Stomach smooth muscle (tissue), 2 donors: ENCODE measurements around the gene FMNL1.
A peak's percentile ranks its signal among the peaks of the same experiment; 100 is the strongest.
"Not testable (repeated sequence)": the region's sequence is repeated elsewhere in the genome, so short reads cannot be mapped to it uniquely, and the experiment has no call there.

Experiments used
- H3K27ac ChIP-seq: one replicate; pipeline ENCODE4 v1.7.0; 2013; ENCODE audit warnings: mild to moderate bottlenecking, low read length, inconsistent platforms
- H3K27me3 ChIP-seq, 2 donors: one replicate each; pipeline ENCODE4 v1.7.0; 2013; ENCODE audit warnings: low read length in 2 of 2; ENCODE audit not compliant: insufficient read depth in 2 of 2, control insufficient read depth in 1 of 2
- H3K36me3 ChIP-seq, 2 donors: one replicate each; pipeline ENCODE4 v1.7.0; 2013; ENCODE audit warnings: low read length in 2 of 2; ENCODE audit not compliant: control insufficient read depth in 2 of 2, insufficient read depth in 2 of 2
- H3K4me1 ChIP-seq: one replicate; pipeline ENCODE4 v1.7.0; 2013; ENCODE audit warnings: low read length; ENCODE audit not compliant: control insufficient read depth, insufficient read depth
- H3K4me3 ChIP-seq, 2 donors: one replicate each; pipeline ENCODE4 v1.7.0; 2013; ENCODE audit warnings: low read length in 2 of 2
- H3K9ac ChIP-seq, 2 donors: one replicate each; pipeline ENCODE4 v1.7.0; 2013; ENCODE audit warnings: low read length in 2 of 2, mild to moderate bottlenecking in 1 of 2
- H3K9me3 ChIP-seq, 2 donors: one replicate each; pipeline ENCODE4 v1.7.0; 2013; ENCODE audit warnings: low read length in 2 of 2; ENCODE audit not compliant: control insufficient read depth in 2 of 2
- donor health status: healthy.
- donor health status: Pancreatic carcinoma.

The FMNL1 gene

DNA sequence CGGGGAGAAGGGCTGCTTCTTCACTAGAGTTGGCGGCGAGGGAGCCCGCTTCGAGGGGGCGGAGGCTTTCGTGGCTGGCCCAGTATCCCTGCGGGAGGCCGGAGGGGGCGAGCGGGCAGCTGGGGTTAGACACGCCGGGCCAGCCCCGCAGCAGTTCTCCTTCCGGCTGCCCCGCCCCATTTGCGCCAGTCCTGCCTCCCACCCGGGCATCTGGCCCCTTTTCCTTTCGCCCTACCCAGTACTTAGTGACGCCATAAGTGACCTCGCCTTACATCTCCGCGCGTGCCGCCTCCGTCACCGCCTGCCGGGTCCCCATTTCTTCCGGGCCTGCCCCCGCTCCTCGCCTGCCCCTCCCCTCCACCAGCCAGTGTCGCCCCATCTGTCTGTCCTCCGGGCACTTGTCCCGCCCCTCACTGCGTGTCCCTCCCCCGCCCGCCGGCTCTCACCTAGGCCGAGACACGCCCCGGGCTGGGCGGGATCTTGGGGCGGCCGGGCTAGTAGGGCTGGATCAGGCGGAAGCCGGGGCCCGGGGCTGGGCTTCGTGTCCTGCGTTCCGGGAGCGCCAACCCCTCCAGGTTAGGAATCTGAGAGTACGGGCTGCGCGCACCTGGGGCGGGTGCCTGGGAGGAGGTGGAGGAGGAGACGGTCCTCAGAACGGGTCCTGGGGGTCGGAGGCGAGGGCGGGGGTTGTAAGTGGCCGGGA, 25.9 kb downstream of the FMNL1 start:
- peak overlapping the region; percentile 24 for H3K27ac ChIP-seq
- H3K9me3 ChIP-seq = no peaks in the 10 kb centered on the region
- no peaks in the 10 kb centered on the region for H3K36me3 ChIP-seq
- peak overlapping the region; percentile 33 to 55 for H3K9ac ChIP-seq
- H3K4me3 ChIP-seq = peak overlapping the region; percentile 62 to 76
- peaks cover 19% of the 10 kb centered on the region for H3K4me1 ChIP-seq
- no peaks in the 10 kb centered on the region for H3K27me3 ChIP-seq

DNA sequence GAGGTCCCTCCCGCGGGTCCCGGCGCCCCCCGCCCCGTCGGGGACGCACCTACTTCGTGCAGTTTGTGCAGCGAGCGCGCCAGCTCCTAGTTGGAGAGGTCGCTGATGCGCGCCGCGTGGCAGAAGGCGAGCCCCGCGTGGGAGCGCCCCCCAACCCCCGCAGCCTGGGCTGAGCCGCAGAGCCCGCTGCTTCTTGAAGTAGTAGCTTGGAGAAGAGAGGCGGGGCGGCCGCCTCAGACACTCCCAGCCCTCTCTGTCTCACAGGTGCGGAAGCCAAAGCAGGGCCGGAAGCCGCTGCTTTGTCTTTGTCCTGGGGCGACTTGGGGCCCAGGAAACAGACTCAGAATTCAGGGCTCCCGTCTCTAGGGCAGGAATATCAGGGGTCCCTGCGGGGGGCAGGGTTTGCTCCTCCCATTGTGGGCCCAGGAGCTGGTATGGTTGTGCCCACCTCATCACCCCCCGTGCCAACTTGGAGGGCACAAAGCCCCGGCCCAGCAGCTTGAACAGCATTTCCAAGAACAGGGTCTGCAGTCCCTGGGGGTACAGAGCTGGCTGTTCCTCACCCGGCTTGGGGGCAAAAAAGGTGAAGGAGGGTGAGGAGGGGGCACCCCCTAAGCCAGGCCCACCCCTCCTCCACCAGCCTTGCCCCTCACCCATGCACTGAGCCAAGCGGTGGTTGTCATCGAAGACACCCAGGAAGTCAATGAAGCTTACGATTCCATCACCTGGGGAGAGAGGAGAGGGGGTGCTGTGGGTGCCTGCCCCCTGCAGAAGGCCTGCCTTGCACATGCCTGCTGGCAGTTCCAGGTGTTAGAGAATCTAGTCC, 26.7 kb downstream of the FMNL1 start:
- H3K36me3 ChIP-seq = no peaks in the 10 kb centered on the region
- H3K4me3 ChIP-seq = peak overlapping the region in 1 of 2 donors; percentile 76
- no peak overlapping the region for H3K27ac ChIP-seq
- H3K9ac ChIP-seq = peak overlapping the region in 1 of 2 donors; percentile 33
- H3K4me1 ChIP-seq = peaks cover 19% of the 10 kb centered on the region
- H3K9me3 ChIP-seq = no peaks in the 10 kb centered on the region
- no peaks in the 10 kb centered on the region for H3K27me3 ChIP-seq

DNA sequence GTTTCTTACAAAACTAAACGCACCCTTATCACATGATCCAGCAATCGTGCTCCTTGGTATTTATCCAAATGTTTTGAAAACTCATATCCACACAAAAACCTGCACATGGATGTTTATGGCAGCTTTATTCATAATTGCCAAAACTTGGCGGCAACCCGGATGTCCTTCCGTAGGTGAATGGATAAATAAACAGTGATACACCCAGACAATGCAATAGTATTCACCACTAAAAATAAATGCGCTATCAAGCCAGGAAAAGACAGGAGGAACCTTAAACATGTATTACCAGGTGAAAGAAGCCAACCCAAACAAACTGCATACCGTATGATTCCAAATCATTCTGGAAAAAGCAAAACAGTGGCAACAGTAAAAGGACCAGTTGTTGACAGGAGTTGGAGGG, 30.2 kb downstream of the FMNL1 start:
- no peaks in the 10 kb centered on the region for H3K36me3 ChIP-seq
- H3K9me3 ChIP-seq = no peaks in the 10 kb centered on the region
- no peaks in the 10 kb centered on the region for H3K27me3 ChIP-seq
- no peak overlapping the region for H3K9ac ChIP-seq
- H3K4me3 ChIP-seq = no peak overlapping the region
- peaks cover 13% of the 10 kb centered on the region for H3K4me1 ChIP-seq
- H3K27ac ChIP-seq = no peak overlapping the region

DNA sequence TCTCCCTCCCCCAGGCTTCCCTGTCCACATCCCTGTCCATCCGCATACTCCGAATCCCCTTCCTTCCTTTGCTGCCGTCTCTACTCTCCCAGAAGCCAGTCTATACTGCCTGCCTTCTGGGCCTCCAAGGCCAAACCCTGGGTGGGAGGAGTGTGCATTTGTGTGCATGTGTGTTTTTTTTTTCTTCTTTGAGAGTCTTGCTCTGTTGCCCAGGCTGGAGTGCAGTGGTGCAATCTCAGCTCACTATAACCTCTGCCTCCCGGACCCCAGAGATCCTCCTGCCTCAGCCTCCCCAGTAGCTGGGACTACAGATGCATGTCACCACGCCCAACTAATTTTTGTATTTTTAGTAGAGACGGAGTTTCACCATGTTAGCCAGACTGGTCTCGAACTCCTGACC, 31.6 kb downstream of the FMNL1 start:
- not testable (repeated sequence) for H3K9ac ChIP-seq, H3K36me3 ChIP-seq, H3K27me3 ChIP-seq, H3K27ac ChIP-seq, H3K9me3 ChIP-seq, H3K4me3 ChIP-seq, H3K4me1 ChIP-seq

DNA sequence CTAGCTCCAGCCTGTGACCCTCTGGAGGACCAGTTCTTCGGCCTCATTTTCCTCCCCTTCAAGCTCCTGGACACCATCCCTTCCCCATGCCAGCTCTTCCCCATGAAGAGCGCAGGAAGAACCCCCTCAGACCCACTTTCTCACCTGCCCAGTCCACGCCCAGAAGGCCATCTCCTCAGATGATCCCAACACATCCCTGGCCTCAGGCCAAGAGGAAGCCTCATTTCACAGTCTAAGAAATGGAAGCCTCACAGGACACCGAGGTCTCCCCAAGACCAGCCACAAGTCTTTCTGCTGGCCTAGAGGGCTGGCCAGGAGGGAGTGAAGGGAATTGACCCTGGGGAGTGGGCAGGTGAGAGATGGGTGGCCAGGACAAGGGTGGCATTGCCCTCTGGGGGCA, 32.2 kb downstream of the FMNL1 start:
- Histone ChIP-seq H3K36me3 (no peaks in the 10 kb centered on the region), H3K9me3 (no peaks in the 10 kb centered on the region), H3K27ac (no peak overlapping the region), H3K4me3 (no peak overlapping the region), H3K27me3 (no peaks in the 10 kb centered on the region), H3K9ac (no peak overlapping the region), H3K4me1 (peaks cover 2% of the 10 kb centered on the region)

DNA sequence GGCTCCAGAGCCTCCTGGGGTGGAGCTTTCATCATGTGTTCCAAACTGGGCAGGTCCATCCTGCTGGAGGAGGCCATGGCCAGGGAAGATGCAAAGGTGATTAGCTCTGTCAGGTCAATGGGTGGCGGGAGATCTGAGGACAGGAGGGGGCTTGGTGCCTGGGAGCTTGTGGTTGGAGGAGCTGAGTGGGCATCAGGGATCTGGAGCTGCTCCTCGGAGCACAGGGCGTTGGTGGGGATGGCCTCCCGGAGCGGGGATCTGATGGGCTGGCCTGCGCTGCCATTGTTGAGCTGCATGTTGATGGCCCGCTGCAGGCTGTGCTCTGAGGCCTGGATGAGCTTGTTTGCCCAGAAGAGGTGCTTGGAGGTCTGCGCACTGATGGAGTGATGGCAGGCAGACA, 33.7 kb downstream of the FMNL1 start:
- no peaks in the 10 kb centered on the region for H3K9me3 ChIP-seq
- no peaks in the 10 kb centered on the region for H3K36me3 ChIP-seq
- no peak overlapping the region for H3K9ac ChIP-seq
- H3K4me1 ChIP-seq = peaks cover 2% of the 10 kb centered on the region
- H3K27ac ChIP-seq = no peak overlapping the region
- H3K4me3 ChIP-seq = no peak overlapping the region
- H3K27me3 ChIP-seq = no peaks in the 10 kb centered on the region

DNA sequence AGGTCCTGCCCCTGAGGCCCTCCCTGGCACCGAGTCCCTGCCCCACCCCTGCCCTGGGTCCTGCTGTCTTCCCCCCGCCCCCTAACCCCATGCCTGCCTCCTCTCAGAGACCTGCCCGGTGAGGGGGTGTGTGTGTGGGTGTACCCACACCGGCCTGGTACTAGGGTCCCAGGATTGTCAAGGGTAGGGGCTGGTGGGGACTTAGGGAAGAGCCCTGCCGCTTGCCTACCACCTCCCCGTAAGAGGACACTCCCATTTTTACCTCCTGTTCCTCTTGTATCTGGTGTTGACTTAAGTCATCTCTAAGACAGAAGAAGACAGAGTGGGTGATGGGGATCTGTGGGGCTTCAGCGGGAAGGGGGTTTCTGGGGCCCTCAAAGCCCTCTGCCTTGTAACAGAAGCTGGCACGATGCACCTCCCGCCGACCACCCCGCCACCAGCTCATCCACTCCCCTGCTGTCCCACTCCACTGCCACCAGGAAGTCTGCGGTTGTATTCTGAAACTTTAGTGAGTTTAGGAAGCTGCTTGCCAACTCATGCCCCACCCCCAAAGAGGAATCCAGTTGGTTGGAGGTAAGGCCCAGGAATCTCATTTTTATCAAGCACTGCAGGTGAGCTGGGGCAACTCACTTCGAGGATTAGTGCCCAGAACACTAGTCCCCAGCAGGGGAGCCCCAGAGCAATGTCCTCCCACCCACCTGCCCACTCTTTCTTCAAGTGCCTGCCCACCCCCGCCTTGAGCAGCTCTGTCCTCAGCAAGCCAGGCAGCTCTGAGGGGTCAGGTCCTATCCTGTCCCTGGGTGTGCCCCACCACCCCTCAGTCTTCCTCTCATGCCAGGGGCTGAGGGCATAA, 34.7 kb downstream of the FMNL1 start:
- Histone ChIP-seq H3K9me3 (no peaks in the 10 kb centered on the region), H3K4me3 (no peak overlapping the region), H3K36me3 (no peaks in the 10 kb centered on the region), H3K9ac (no peak overlapping the region), H3K4me1 (peaks cover 4% of the 10 kb centered on the region), H3K27ac (no peak overlapping the region), H3K27me3 (no peaks in the 10 kb centered on the region)

DNA sequence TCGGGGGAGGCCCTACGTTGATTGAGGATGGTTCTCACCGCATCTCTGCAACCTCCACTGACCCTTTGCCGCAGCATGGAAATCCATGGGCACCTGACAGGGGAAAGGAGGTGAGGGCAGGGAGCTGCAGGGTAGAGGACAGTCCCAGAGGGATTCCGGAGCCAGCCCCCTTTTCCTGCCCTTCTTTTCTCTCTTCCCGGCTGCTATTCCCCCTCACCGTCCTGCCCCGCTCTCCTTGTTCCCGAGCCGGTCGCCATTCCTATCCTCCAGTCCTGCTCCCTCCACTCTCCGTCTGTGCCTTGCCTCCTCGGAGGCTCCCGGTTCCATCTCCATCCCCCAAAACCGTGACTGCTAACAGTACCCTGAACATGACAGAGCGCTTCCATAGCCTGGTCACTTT, 35.4 kb downstream of the FMNL1 start:
- Histone ChIP-seq H3K4me3 (no peak overlapping the region), H3K36me3 (no peaks in the 10 kb centered on the region), H3K27ac (no peak overlapping the region), H3K9me3 (no peaks in the 10 kb centered on the region), H3K4me1 (peaks cover 11% of the 10 kb centered on the region), H3K9ac (no peak overlapping the region), H3K27me3 (no peaks in the 10 kb centered on the region)

DNA sequence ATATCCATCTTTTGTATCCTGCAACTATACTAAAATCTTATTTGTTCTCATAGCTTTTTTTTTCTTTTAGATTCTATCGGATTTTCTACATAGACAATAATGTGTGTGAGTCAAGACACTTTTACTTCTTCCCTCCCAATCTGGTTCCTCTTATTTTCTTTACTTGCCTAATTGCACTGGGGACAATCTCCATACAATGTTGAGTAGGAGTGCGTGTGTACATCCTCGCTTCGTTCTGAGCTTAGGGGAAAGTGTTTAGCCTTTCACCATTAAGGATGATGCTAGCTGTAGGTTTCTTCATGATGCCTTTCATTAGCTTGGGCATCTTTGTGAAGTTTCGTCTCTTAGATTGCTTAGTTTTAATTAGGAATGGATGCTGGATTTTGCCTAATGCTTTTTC, 37.3 kb downstream of the FMNL1 start:
- Histone ChIP-seq H3K4me1 (peaks cover 20% of the 10 kb centered on the region), H3K4me3 (no peak overlapping the region), H3K27me3 (no peaks in the 10 kb centered on the region), H3K36me3 (peaks cover 6 to 8% of the 10 kb centered on the region in 2 donors), H3K9me3 (no peaks in the 10 kb centered on the region), H3K27ac (no peak overlapping the region), H3K9ac (no peak overlapping the region)

DNA sequence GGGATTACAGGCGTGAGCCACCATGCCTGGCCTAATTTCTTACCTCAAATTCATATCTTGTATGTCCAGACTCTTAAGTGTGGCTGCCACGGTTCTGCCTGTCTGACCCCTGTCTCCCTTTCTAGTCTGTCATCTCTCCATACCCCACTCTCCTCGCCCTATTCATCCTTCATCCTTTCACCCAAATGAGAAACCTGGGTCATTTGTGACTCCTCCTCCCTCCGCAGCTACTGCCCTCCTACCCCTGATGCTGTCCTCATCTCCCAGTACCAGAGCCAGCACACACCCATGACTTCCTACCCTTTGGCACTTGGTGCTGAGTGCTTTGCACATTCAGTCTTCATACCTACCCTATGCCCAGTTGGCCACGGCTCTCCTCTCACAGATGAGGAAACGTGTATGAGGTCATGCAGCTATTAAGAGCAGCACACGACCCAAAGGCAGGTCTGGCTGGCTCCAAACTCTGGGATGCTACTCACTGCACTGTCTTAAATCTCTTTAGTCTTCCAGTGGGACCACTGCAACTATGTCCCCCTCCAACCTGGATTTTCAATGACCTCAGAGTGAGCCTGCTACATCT, 38.6 kb downstream of the FMNL1 start:
- no peak overlapping the region for H3K4me3 ChIP-seq
- H3K36me3 ChIP-seq = peaks cover 19 to 20% of the 10 kb centered on the region in 2 donors
- peaks cover 20% of the 10 kb centered on the region for H3K4me1 ChIP-seq
- no peak overlapping the region for H3K9ac ChIP-seq
- no peak overlapping the region for H3K27ac ChIP-seq
- H3K9me3 ChIP-seq = no peaks in the 10 kb centered on the region
- H3K27me3 ChIP-seq = no peaks in the 10 kb centered on the region
